GM08714 (cell line): ENCODE data around the gene PLEKHN1.

Source experiments
- H3K4me3 ChIP-seq: fragments of 200-500 bp; sonication (Bioruptor generic); 2 replicates; pipeline ENCODE4 v1.5.1; 2014; ENCODE audit warnings: mild to moderate bottlenecking, low read length, inconsistent platforms
- ZNF274 ChIP-seq: IDR thresholded peaks from 2 replicates; pipeline ENCODE4 v1.6.1; 2012; ENCODE audit warnings: mild to moderate bottlenecking, low read depth, low read length

PLEKHN1 gene, protein sequence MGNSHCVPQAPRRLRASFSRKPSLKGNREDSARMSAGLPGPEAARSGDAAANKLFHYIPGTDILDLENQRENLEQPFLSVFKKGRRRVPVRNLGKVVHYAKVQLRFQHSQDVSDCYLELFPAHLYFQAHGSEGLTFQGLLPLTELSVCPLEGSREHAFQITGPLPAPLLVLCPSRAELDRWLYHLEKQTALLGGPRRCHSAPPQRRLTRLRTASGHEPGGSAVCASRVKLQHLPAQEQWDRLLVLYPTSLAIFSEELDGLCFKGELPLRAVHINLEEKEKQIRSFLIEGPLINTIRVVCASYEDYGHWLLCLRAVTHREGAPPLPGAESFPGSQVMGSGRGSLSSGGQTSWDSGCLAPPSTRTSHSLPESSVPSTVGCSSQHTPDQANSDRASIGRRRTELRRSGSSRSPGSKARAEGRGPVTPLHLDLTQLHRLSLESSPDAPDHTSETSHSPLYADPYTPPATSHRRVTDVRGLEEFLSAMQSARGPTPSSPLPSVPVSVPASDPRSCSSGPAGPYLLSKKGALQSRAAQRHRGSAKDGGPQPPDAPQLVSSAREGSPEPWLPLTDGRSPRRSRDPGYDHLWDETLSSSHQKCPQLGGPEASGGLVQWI

DNA sequence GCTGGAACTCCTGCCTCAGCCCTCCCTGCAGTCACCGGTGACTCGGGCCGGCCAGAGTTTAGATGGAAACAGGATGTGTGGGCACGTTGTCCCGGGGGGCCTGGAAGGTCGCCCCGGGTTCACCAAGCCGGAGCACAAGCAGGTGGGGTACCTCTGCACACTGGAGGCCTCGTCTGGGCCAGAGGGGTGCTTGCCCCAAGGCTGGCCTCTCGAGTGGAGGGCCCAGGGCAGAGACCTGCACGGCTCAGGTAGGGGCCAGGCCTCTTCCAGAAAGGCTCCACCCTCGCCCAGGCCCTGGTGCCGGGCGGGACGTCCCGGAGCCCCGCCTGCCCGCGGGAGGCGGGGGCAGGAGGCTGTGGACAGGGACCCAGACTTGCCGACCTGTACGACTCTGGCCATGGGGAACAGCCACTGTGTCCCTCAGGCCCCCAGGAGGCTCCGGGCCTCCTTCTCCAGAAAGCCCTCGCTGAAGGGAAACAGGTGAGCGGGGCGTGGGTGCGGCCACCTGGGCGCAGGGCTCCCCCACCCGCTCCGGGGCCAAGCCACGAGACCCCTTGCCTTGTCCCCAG, at the start of gene PLEKHN1:
Gene PLEKHN1, plus strand, starts transcription at position 348 of the 569 bp plus-strand sequence. Its CDS starts 50 bp downstream, at position 398.
- TF ChIP-seq ZNF274, result no peak
- H3K4me3 ChIP-seq, result peak within 1 kb of the TSS; percentile 46; the same call in 1 of the 2 replicates

DNA sequence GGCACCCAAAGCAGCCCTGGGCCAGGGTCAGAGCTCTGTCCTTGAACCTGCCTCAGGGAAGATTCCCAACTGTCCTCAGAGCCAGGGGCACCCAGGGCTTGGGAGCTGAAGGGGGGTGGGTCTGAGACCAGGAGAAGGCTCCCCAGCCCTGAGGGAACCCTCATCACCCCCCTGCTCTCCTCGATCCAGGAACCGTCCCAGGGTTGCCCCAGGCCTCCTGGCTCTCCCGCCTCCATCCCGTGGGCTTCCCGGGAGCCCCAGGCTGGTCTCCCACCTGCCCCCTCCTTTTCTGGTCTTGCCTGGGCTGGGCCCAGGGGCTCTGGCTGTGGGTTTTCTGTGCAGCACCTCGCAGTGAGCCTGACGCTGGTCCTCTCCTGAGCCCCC, 49.2 kb upstream of the PLEKHN1 start:
- no peak overlapping the region for H3K4me3 ChIP-seq
- no peak for TF ChIP-seq ZNF274

DNA sequence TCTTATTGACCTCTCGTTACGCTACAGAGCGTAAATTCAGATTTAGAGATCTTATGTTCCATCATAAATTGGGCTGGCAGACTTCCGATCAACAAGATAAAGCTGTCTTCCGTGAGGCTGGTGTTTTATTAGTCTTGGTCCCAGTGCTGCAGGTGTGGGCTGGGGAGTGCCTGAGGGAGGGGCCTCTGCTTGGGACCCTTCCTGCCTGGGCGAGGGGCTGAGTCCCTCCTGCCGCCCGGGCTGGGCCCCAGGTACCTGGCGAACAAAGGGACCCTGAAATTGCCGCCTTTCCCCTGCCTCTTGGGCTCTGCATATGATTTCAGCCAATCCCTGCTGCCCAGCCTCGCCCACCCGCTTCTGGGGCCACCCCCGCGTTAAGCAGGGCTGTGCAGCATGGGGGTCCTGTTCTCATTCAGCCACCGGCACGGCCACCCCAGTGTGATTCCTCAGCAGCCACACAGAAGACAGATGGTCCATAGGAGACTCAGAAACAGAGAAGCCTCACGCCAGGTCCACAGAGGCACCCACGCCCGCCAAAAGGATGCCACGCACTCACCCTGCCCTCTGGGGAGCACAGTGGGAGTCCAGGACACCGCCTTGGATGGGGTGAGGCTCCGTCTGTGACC, 48.7 kb upstream of the PLEKHN1 start:
- no peak overlapping the region for H3K4me3 ChIP-seq
- no peak for TF ChIP-seq ZNF274

DNA sequence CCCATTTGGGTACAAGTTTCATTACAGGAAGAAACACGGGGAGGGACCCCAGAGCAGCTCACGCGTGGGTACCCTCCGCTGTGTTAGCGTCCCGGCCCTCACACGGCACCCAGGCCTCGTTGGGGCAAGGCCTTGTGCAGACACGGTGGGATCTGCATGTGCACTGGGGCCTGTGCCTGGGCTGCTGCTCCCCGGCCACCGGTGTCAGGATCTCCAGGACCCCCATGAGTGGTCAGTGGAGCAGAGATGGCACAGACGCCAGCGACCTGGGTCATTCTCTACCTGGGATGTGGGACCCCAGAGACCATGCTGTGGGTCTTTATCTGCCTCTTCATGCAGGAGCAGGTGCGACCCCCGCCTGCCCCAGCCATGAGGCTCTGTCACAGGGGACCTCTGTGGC, 47.9 kb upstream of the PLEKHN1 start:
- no peak overlapping the region for H3K4me3 ChIP-seq

DNA sequence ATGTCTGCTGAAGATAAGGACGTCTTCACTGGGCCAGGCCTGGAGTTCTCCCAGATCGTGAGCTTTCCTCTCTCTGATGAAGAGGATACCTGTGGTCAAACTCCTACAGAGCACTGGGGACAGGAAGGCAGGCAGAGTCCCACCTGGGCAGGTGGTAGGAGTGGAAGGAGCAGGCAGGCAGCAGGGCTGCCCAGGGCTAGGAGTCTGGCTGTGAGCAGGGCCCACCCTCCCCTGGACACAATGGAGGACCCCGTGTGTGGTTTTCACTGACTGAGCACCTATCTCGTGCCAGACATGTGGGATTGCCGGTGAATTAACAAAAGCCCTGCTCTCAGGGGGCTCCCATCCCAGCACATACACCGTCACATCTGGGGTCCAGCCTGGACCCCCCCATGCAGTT, 47.4 kb upstream of the PLEKHN1 start:
- no peak for TF ChIP-seq ZNF274
- H3K4me3 ChIP-seq, result no peak overlapping the region

More for the DNA sequence above, 47.9 kb upstream of the PLEKHN1 start:
- no peak for TF ChIP-seq ZNF274

DNA sequence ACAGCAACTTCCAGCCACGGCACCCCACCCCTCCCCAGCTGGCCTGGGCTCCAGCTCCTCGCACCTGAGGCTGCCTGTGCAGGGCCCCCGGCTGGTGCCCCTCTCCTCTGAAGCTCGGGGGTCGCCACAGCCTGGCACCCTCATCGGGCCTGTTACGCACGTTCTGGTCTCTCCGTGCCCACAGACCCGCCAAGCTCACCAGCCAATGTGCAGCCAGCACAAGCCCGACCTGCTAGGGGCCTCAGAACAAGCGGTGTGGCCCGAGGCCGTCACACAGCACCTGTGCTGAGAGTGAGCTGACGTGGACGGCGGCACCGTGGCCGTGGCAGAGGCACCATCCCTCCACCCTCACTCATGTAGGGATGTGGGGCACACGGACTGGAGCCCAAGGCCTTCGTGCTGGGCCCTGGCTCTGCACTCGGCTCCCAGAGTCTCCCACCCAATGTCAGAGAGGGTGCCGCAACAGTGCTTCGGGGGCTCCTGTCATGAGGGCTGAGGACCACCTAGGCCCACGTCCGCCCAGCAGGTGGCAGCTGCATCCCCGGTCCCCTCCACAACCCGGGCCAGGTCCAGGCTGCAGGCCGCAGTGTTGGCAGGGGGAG, 46.9 kb upstream of the PLEKHN1 start:
- no peak overlapping the region for H3K4me3 ChIP-seq
- TF ChIP-seq ZNF274, result no peak

DNA sequence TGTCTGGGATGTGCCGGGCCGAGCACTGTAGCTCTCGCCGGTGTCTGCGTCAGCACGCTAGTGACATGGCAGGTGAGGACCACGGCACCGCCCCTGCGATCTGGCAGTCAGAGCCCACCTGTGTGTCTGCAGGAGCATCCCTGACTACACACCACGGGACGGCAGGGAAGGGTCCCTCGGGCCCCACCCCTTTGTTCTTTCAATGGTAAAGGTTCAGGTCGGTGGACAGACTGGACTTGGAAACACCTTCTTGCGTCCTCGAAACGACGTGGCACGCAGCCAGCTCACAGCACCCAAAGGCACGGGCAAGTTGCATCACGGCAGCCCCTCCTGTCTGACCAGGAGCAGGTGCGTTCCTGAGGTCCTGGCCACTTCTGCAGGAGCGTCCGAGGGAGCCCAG, 46.3 kb upstream of the PLEKHN1 start:
- H3K4me3 ChIP-seq, result no peak overlapping the region
- no peak for TF ChIP-seq ZNF274

DNA sequence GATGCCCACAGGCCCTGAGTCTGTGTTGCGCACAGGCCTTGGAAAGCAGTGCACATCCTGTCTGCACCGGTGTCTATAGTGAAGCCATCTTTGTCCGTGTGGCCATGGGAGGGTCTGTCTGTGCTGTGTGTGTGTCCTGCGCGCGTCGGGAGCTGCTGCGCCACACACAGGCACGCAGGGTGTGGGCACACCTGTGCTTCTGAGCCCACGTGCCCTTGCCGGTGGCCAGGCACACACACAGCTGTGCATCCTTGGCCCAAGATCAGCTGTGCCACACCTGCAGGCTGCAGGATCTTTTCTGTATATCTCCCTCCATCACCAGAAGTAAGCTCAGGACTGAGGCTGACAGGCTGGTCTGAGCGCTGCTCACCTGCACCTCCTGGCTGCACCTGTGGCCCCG, 45.8 kb upstream of the PLEKHN1 start:
- TF ChIP-seq ZNF274, result no peak

DNA sequence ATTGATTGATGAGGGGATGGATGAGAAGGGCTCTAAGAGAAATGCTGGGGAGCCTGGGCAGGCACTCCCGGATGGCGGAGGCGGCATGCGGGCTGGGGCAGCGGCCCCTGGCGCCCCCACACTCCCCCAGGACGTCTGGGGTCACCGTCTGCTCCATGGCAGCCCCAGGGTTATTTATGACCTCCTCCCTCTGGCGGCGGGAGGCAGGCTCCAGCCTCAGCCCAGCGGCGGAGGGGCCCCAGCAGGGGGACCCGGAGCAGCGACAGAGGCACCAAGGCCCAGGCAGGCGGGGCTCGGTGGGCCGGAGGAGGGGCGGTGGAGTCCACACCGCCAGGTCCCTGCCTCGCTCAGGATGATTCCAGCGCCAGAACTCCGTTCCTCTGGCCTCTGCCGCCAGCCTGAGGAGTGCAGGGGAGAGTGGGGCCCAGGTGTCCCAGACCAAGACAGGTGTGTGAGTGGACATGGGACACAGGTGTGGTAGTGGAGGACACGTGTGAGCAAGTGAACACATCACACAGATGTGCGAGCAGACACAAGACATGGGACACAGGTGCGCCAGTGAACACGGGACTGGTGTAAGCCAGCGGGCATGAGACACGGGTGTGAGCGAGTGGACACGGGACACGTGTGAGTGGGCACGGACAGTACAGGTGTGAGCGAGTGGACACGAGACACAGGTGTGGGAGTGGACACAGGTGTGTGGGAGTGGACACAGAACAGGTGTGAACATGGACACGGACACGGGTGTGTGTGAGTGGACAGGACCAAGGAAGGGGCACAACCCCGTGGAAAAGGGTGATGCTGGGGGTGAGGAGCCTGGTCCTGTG, 45.1 kb upstream of the PLEKHN1 start:
- no peak for TF ChIP-seq ZNF274
- H3K4me3 ChIP-seq, result no peak overlapping the region

More for the DNA sequence above, 45.8 kb upstream of the PLEKHN1 start:
- no peak overlapping the region for H3K4me3 ChIP-seq

DNA sequence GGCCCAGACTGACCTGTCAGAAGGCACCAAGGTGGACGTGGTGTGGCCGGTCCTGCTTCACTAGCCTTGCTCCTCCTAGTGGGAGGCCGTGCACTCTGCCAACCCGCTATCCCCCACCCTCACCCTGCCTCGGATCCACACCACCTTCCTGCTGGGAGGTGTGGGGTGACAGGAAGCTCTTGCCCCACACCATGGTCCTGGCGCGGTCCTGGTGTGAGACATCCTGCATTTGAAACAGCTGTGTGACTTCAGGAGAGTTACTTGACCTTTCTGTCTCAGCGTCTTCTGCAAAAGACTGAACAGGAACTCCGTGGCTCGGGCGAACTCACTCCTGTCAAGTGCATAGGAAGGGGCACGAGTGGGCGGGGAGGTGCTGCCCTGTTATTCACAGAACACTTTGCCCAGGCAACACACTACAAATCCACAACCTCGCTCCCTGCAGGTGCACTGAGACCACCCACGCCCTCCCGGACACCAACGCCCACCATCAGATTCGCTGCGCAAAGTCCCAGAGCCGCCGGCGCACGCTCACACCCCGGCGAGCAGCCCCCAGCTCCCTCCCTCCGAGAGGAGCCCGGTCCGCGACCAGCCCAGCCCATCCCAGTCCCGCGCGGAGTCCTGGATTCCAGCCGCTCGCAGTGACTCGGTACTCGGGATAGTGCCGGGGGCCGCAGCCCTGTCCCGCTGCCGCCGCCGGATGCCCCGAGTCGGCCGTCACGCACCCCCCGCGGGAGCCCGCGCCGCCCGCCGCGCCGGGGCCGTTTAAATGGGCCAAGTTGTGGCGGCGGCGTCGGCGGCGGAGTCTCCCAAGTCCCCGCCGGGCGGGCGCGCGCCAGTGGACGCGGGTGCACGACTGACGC, 42.9 kb upstream of the PLEKHN1 start, which contains the start of gene SAMD11:
Gene SAMD11, plus strand, starts transcription at position 793 of the 860 bp plus-strand sequence. CDS start 509 bp downstream, outside the sequence.
- no peak for TF ChIP-seq ZNF274
- no peak within 1 kb of the TSS; the same call in 1 of the 2 replicates for H3K4me3 ChIP-seq

DNA sequence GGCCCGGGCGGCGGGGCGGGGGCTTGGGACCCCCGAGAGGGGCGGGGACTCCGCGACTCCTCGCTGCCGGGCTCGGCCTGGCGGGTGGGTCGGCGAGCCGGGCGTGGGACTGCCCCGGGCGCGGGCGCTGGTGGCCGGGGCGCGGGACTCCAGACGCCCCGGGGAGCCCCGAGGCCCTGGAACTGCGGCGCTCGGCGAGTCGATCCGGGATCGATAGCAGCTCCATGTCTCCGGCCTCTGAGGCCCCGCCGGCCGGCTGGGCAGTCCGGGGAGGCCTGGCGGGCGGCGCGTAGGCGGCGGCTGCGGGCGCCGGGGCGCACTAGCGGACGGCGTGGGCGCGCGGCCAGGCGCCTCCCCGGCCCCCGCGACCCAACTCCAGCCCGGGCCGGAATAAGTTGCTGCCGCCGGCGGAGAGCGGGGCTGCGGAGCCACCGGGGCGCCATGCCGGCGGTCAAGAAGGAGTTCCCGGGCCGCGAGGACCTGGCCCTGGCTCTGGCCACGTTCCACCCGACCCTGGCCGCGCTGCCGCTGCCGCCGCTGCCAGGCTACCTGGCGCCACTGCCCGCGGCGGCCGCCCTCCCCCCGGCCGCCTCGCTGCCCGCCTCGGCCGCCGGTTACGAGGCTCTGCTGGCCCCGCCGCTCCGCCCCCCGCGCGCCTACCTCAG, 42.2 kb upstream of the PLEKHN1 start:
- no peak overlapping the region for H3K4me3 ChIP-seq
- no peak for TF ChIP-seq ZNF274

DNA sequence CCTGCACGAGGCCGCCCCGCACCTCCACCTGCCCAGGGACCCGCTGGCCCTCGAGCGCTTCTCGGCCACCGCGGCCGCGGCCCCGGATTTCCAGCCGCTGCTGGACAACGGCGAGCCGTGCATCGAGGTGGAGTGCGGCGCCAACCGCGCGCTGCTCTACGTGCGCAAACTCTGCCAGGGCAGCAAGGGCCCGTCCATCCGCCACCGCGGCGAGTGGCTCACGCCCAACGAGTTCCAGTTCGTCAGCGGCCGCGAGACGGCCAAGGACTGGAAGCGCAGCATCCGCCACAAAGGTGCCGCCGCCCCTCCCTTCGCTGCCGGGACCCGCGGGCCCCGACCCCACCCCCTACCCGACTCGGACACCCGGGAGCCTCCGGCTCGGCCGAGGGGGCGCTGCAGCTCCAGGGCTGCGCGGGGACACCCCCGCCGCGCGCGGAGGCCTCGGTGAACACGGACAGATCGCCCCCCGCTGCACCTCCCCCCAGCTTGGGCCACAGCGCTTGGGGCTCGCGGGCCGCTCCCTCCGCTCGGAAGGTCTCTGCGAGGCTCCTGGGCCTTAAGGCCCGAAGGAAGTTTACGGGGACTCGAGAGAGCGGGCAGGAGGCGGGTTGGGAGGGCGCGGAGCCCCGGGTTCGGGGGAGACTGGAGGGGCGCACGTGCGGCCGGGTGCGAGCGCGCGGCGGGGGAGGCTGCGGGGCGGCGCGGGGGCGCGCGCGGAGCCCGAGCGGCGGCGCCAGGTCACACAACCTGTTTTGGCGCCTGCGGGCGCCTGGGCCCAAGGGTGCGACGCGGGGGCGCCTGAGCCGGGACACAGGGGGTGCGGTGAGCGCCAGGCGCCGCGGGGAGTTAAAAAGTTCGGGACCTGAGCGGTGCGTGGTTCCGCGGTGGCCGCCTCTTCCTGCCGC, 41.4 kb upstream of the PLEKHN1 start:
- TF ChIP-seq ZNF274, result no peak
- H3K4me3 ChIP-seq, result no peak overlapping the region; the same call in 1 of the 2 replicates
